Activated T-helper 1 cell treated with anti-CD3 and anti-CD28 coated beads, Interleukin-2, amount 50 U/mL, for 16 hours (primary cell): ENCODE data around the gene PLEKHA6.
"Not testable (repeated sequence)": the region's sequence is repeated elsewhere in the genome, so short reads cannot be mapped to it uniquely, and the experiment has no call there.

Source experiments
- DNase-seq, 2 donors: peaks; one replicate each; pipeline ENCODE4 v3.0.0-alpha.2; 2020; ENCODE audit warnings: low read depth in 1 of 2, low spot score in 1 of 2

PLEKHA6 gene

DNA sequence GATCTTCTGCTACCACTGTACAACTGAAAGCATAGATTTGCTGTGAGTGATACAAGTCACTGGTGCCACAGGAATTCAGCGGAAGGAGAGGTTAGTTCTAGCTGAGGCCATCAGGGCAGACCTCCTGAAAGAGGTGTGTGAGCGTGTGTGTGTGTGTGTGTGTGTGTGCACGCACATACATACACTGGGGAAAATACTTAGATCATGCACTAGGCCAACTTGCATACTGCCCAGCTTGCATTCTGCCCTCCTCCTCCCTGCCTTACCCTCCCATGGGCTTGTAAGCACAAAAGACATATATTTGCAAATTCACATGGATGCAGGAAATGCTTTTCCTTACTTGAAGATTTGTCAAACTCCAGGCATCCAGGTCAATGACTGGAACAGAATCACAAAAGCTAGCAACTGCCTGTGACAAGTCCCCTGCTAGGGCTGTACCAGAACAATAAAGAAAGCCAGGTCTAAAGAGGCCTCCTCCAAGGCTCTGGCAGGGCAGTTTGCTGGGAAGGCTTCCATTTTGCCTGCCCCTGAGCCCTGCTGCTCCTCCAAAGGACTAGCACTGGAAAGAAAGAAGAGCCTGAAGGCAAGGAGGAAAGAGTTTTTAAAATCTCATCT lies 23.2 kb downstream of the PLEKHA6 start:
- DNase-seq, result no peak

DNA sequence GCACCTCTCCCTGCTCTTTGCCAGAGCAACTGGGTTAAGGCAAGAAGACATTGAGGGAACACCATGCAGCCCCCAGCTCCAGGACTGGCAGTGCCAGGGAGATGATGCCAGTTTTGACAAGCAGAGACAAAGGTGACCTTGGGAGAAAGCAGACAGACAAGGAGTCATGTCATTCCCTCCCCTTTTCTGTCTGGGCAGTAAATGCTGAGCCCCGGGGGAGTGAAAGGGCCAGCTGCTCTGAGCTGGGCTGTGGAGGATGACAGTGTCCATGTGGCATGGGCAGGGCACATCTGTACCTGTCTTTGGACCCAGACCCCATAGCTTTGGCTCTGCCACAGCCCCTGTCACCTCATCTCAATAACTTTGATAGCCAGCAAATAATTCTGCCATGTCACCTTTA lies 24.2 kb downstream of the PLEKHA6 start:
- DNase-seq, result no peak

DNA sequence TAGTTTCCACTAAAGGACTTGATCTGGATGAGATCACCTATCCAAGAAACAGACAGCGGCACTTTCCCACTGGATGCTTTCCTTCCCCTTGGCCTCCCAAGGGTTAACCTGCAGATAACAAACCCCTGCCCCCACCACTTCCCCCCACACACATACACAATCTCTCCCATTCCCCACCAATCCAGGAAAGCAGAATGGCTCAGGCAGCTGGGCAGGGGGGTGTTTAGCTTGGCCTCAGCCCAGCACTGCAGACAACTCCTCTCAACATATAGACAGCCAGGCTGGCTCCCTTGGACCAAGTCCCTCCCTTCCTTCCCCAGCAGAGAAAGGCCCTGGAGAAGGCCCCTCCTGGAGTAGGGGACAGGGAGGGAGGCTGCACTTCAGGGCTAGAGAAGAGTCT lies 24.6 kb downstream of the PLEKHA6 start:
- no peak for DNase-seq

DNA sequence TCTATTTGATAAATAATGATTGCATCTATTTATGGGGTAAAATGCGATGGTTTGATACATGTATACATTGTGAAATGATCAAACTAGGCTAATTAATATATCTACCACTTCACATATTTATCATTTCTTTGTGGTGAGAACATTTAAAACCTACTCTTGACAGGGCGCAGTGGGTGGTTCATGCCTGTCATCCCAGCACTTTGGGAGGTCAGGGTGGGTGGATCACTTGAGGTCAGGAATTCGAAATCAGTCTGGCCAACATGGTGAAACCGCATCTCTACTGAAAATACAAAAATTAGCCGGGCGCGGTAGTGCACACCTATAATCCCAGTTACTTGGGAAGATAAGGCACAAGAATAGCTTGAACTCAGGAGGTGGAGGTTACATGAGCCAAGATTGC lies 25.3 kb downstream of the PLEKHA6 start:
- DNase-seq, result no peak

DNA sequence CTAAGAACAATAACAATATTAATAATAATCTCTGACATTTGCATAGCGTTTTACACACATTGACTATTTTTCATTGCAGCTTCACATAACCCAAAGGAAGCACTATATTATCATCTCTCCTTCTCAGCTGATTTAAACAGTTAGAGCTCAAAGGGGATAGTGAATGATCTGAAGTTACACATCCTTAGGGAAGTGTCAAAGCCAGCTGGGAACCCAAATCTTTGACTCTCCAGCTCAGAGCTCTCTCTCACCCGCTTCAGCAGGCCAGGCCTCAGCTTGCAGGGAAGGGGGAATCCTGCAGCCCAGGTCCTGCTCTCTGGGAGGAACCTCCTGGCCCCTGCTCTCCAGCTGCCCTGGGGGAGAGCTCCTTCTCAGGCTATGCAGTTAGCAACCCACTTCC lies 26.3 kb downstream of the PLEKHA6 start:
- DNase-seq, result no peak

DNA sequence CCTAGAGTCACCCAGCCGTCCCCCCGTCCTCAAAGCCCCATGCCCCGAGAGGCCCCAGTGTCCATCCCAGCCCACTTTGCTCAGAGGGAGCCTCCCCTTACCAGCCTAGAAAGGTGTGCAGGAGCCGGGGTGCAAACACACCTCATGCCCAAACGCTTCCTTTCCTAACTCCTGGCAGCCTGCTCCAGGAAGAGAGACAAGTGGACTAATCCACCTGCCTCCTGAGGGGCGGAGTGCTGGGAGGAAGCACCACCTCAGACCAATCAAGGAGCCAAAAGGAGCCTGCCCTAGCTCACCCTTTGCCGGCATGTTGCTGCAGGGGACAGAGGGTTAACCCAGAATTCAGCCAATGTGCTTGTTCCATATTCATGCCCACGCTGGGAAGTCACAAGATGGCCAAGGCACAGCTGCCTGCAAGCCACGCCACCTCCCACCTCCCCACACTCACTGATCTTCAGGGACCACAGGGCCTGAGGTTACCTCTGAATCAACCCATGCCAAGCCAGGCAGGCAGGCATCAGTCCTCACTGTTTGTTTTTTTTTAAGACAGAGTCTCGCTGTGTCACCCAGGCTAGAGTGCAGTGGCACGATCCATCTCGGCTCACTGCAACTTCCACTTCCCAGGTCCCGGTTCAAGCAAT lies 27.8 kb downstream of the PLEKHA6 start:
- no peak for DNase-seq

DNA sequence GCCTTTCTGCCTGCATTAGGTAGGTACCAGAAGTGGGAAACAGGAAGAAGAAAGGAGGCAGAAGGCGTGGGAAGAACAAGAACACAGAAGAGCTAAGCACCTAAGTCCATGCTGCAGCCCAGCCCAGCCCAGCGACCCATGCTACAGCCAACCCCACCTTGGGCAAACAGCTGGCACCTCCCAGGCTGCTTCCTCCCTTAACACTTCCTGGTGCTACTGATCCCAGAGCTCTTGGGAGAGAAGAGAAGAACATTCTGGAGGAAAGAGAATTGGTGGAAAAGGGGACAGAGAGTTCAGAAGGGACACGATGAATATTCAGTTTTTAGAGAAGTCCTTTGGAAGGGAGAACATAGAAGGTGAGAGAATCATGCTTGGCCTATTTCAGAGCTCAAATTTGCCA lies 28.5 kb downstream of the PLEKHA6 start:
- no peak for DNase-seq

DNA sequence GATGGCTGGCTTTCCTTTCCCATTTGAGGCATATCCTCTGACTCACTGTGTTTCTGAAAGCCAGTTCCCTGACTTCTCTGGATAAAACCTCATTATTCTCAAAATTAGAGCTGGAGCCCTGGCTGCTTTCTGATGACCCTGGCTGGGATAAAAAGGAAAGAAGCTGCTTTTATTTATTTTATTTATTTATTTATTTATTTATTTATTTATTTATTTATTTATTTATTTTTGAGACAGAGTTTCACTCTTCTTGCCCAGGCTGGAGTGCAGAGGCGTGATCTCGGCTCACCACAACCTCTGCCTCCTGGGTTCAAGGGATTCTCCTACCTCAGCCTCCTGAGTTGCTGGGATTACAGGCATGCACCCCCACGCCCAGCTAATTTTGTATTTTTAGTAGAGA lies 31.9 kb downstream of the PLEKHA6 start:
- DNase-seq, result not testable (repeated sequence)

DNA sequence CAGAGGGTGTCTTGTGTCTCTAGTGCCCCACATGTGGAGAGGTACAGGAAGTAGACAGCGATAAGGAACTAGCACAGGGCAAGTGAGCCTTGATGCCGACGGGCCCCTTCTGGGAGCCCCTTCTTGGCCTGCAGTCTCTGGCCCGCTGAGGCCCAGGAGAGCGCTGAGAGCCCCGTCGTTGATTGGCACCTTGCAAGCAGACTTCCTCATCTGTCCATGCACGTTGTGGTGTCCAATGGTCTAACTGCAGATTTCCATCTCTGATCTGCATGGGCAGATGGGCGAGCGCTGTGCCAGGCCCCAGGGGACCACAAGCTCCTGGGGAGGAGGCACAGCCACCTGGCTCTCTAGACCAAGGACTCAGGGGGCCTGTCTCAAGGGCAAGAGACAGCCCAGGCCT lies 32.4 kb downstream of the PLEKHA6 start:
- DNase-seq, result no peak

DNA sequence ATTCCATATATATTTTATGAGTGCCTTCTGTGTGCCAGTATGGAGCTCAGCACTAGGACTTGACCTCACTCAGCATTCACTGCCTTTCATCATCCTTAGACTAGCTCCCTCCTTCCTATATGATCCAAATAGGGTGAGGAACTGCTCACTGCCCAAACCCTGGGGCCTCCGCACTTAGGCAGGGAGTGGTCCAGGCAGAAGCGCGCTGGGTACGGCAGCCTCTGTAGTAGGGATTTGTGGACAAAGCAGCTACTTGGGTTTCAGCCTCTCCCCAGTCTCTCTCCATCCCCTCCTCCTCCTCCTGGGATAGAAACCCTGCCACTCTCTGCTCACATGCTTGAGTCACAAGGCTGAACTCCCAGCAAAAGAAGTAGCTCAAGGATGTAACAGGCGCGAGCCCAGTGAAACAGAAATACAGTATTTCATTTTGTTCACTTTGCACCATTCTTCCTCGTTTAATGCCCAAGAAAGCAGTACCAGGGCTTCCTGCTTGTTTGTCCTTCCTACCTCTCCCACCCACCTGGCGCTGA lies 32.9 kb downstream of the PLEKHA6 start:
- DNase-seq, result no peak

DNA sequence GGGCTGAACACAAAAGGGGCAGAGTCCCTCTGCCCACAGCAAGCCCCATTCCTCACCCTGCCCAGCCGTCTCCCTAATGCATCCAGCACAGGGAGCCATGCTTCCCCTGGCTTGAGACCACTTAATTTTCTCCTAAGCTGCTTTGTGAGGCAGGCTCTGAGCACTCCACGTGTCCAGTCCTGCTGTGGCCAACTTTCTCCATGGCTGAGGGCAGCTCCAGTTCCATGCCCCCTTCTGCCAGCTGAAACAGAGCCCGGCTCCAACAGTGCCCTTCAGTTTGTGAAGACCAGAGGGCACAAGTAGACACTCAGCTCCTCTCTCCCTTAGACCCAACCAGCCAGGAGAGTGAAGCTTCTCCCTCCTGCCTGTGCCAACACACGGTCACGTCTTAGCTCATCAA lies 33.8 kb downstream of the PLEKHA6 start:
- DNase-seq, result no peak

DNA sequence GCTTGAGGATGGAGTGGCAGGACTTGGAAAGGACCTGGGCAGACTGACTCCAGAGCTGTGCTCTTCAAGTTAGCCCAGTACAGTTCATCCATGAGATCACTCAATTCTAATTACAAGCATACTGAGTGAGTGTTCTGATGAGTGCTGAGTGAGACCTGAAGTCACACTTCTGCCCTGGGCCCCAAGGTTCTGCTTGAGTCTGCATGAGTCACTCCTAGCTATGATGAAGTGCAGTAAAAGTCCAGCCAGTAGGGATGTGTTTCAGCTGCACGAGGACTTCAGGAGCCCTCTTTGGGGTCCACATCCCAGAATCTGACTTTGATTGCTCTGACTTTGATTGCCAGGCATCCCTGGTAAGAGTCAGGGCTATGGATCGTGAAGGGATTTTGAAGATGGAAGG lies 35.8 kb downstream of the PLEKHA6 start:
- DNase-seq, result no peak

DNA sequence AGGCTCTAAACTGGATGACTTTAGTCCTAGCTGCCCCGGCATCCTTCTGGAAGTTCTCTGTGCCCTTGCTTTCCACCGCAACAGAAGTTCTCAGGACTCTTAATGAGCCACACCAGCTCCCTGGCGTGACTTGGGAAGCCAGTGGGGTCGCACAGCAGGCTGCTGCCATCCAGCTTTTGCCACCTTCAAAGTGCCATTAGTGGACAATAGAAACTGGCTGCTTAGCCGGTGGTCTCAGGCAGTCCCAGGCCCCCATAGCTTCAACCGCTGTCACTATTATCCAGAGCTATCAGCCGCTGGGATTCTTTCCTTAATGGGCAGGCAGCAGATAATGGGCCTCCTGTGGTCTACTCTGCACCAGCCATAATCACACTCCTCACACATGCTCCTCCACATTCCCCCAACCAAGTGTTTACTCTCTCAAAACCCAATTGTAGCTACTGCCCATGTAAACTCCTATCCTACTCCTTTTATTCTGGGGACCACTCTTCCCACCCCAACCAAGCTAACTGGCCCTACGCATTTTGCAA lies 37.3 kb downstream of the PLEKHA6 start:
- DNase-seq, result no peak

DNA sequence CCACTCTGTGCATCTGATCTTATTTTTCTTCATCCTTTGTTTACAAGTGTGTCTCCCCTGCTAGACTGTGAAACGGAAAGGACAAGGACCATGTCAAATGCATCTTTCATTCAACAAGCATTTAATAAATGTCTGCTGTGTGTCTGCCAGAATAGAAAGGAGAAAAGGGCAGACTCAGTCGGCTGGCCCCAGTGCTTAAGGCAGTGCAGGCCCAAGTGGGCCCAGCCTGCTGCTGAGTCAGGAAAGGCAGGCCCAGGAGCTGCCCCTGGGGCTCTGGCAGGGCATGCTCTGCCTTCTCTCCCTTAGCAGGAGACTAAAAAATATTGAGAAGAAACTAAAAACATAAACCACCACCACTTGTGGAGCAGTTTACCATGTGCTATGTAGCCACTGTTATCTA lies 38.1 kb downstream of the PLEKHA6 start:
- no peak for DNase-seq

DNA sequence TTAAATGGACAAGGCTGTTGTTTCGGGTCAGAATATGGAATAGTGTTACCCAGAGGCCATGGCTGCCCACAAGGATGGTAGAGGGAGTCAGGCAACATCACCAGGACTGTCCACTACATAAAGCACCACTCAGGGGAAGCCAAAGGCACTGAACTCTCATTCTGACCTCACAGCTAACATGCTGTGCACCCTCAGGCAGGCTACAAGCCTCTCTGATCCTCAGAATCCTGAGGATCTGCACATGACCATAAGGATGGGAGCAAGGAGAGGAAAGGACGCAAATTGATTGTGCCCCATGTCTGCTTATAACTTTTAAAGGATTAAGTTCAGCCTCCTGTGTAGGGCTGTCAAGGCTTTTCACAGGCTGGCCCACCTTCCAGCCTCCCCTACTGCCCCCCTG lies 38.7 kb downstream of the PLEKHA6 start:
- no peak for DNase-seq

DNA sequence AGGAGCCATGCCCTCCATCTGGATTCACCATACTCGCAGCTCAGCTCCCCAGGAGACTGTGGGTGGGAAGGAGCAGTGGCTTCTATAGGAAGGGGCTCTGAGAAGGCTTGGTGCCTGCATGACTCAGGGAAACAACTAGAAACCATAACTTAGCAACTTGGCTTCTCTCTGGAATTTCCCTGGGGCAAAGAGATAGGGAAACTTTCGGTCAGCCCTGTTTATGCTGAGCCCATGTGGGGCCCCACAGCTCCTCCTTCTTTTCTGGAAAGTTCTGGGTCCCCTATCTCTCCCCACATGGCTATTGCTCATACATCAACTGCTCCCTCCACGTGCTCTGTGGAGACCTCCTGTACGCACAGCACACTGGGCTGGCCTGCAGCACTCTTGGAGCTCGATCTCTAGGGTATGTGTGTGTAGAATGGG lies 39.3 kb downstream of the PLEKHA6 start:
- no peak for DNase-seq

DNA sequence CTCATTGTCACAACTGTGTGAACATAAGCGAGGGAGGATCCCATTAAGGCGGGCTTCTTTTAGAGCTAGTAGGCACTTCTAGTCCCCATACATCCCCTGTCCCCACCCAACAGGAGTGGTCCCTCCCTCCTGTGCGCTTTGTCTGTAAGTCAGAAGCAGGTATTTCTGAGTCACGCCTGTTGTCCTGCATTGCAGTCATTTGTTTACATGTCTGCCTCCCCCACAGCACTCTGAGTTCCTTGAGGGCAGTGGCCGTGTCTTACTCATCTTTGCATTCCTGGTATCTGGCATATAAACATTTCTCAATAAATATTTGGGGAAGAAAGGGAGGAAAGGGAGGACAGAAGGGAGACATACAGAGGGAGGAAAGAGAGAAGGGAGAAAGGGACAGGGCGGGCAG lies 40.3 kb downstream of the PLEKHA6 start:
- no peak for DNase-seq

DNA sequence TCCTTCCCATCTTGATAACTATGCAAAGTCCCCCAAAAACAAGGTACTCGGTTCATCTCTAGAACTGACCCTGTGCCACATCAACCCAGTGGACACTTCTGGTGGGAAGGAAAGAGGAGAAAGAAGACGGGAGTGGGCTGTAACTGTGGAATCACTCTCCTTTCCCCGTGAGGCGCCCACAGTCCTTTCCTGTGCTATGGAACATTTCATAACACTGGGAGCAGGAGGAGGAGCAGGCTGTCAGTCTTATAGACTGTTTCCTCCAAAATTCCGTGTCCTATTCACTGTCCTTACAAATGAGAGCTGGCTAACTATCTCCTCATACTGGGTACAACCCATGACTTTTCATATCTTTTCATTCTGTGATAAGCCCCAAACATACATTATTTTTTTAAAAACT lies 40.7 kb downstream of the PLEKHA6 start:
- no peak for DNase-seq

DNA sequence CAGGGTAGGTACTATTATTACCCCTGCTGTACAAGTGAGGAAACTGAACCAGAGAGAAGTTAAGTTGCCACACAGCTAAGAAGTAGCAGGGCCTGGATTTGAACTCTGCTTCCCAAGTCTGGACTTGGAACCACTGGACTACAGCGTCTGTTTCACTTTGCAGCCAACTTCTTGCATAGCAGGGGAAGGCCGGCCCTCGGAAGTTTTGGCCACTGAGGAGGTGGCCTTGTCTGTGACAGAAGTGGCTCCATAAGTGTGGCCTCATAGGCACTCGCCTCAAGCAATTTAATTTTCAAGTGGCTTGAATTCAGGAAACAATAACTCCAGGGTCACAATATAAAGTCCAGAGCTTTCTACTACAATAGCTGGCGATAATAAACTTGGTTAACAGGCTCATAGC lies 41.4 kb downstream of the PLEKHA6 start:
- no peak for DNase-seq

DNA sequence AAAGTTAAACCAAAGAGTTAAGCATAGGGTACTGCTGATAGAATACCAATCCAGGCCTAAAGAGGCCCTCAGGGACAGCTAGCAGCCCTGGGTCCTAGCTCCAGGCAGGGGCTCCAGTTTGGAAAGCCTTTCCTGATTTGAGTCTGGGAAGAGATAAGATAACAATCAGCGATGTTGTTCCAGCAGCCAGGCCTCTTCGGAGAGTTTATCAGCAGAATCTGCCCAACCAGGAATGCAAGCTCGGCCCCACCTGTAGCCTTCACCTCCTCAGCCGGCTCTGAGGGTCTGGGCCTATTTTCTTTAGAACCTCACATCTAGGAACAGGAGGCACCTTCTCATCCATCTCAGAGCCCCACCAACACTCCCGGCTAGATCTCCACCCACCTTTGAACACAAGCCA lies 42.6 kb downstream of the PLEKHA6 start:
- DNase-seq, result no peak

DNA sequence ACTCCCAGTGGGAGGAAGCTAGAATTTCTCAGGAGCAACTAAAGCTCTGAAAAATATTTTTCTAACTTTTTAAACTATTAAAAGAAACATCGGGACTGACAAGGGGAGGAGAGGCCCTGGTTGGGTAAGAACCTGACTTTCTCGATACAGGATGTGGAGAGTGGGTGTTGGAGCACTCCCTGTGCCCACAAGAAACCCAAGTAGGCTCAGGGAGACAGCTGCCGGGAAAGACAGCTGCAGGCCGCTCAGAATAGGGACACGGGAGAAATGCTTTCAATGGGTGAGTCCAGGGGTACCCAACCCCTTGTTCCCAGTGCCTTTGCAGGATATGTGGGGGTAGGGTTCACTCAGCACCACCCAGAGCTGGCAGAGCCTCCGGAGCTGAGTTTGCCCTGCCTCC lies 43.6 kb downstream of the PLEKHA6 start:
- no peak for DNase-seq

DNA sequence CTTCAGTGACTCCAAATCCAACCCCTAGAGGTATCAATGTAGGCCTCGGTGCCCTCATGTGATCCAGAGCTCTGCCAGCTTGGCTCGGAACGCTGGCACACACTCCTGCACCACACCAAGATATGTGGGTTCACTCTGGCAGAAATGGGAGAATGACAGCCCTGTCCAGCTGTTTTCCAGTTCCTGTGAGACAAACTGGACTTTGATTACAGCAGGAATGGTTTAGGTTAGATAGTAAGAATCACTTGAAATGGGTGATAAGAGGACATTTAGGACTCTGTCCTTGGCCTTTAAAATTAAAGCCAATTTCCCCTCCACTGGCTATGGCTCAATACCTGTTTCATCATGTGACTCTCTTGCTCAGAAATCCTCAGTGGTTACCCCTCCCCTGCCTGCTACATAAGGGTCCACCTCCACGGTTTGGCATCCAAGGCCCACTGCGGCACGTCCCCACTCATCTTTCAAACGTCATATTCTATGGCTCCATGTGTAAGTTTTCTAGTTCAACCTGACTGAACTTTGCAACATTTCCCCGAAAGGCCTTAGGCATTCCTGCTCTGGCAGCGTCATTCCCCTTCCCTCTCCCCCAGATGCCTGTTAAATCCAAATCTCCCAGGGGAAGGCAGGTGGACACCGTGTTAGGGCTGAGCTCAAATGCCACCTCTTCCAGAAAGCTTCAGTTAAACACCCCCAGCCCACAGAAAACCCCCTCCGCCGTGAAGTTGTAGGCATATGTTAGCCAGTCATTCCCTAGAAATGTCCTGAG lies 44.7 kb downstream of the PLEKHA6 start:
- DNase-seq, result no peak
